HFF-Myc (cell line): ENCODE results near the gene ENTR1.

ENCODE experiments used
- DNase-seq: peaks from one replicate; pipeline ENCODE4 v3.0.0-alpha.2; 2011; ENCODE audit warnings: low read depth; ENCODE audit errors: extremely low read depth
- H3K4me3 ChIP-seq: replicated peaks from 2 replicates; pipeline ENCODE4 v1.5.1; 2011; ENCODE audit warnings: low read depth, mild to moderate bottlenecking, control low read depth, low read length
- CTCF ChIP-seq: IDR thresholded peaks from 2 replicates; pipeline ENCODE4 v1.5.1; 2012; ENCODE audit warnings: mild to moderate bottlenecking, low read depth, low read length, control low read depth; ENCODE audit errors: missing control alignments

Gene ENTR1

GRCh38 chr9:136410500-136411287, at the start of gene ENTR1, which contains the start of gene PMPCA:
Gene ENTR1, minus strand, starts transcription at chr9:136410614. Its CDS starts 217 bp downstream, at chr9:136410397.
Gene PMPCA, plus strand, starts transcription at chr9:136410658. Its CDS starts 11 bp downstream, at chr9:136410669.
- H3K4me3 ChIP-seq = peak within 1 kb of the TSS; percentile 93
- peak; percentile 60 for DNase-seq
- no peak for TF ChIP-seq CTCF

GRCh38 chr9:136459425-136459824, 49.0 kb upstream of the ENTR1 start:
- H3K4me3 ChIP-seq = no peak overlapping the region
- TF ChIP-seq CTCF = no peak
- DNase-seq = no peak

- no peak overlapping the region for H3K4me3 ChIP-seq
- TF ChIP-seq CTCF = no peak
- DNase-seq = no peak
These were observed 46.9 kb upstream of the ENTR1 start for GRCh38 chr9:136457326-136457725.

- H3K4me3 ChIP-seq = no peak overlapping the region
- TF ChIP-seq CTCF = no peak
- DNase-seq = no peak
These were observed 45.8 kb upstream of the ENTR1 start for GRCh38 chr9:136456258-136456657.

- no peak overlapping the region for H3K4me3 ChIP-seq
- DNase-seq = no peak
- no peak for TF ChIP-seq CTCF
These were observed 44.9 kb upstream of the ENTR1 start for GRCh38 chr9:136455043-136456002.

- no peak for DNase-seq
- TF ChIP-seq CTCF = no peak
- no peak overlapping the region for H3K4me3 ChIP-seq
These were observed 43.8 kb upstream of the ENTR1 start for GRCh38 chr9:136454026-136454796.
